DMS153 treated with DMSO at 0.1 percent for 48 hours (cell line): ENCODE results near the gene BMERB1.
"Not testable (repeated sequence)": the region's sequence is repeated elsewhere in the genome, so short reads cannot be mapped to it uniquely, and the experiment has no call there.

Experiments used
- DNase-seq: peaks from one replicate; lab custom pipeline; 2025; ENCODE audit not compliant: unreplicated experiment; lab: John Stamatoyannopoulos, UW

BMERB1 gene

DNA sequence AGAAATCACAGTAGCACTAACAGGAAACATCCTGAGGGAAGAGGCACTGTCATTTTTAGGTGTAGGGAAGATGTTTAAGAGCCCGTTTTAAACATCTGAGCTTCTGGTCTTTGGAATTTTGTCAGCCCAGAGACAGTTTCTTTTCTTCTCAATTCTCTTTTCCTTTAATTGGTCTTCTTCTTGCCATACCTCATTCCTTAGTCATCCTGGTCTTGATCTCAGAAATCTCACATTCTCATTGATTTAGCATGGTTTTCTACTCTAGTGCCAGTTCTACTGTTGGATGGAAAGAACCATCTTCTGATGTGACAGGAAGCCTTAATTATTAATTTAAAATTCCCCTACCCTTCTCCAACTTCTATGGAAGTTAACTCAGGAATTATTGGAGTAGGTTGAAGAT lies 25.4 kb downstream of the BMERB1 start:
- DNase-seq = no peak

GRCh38 chr16:15460601-15461000 lies 26.2 kb downstream of the BMERB1 start:
- no peak for DNase-seq

DNA sequence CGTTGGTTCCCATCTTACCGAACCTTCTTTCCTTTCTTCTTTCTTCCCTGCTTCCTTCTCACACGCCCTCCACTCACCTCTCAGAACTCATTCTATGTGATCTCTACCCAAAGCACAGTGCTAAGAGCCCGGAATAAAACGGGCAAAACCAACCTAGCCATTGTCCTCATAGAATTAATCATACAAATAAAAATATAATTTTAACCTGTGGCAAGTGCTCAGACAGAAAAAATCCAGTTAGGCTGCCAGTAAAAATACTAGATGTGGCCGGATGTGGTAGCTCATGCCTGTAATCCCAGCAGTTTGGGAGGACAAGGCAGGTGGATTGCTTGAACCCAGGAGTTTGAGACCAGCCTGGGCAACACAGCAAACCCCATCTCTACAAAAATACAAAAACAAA lies 27.0 kb downstream of the BMERB1 start:
- DNase-seq = no peak

DNA sequence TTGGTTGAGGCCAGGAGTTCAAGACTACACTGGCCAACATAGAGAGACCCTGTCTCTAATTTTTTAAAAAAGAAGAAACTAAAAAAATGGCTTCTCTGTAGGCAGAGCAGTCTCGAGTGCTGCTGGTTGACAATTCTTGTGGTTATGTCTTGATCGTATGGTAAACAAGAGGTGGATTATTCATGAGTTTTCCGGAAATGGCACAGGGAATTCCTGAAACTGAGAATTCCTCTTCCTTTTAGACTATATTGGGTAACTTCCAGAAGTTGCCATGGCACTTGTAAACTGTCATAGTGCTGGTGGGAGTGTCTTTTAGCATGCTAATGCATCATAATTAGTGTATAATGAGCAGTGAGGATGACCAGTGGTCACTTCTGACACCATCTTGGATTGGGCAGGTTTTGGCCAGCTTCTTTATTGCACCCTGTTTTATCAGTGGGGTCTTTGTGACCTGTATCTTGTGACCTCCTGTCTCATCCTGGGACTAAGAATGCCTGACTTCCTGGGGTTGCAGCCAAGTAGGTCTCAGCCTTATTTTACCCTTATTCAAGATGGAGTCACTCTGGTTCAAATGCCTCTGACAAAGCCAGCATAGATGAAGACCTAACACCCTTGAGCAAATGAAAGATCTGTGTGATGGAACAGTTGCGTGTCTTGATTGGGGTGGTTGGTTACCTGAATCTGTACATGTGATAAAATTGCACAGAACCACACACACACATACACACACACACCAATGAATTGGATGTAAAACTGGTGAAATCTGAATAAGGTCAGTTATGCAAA lies 30.2 kb downstream of the BMERB1 start:
- DNase-seq = no peak

GRCh38 chr16:15466131-15466530 lies 31.7 kb downstream of the BMERB1 start:
- no peak for DNase-seq

DNA sequence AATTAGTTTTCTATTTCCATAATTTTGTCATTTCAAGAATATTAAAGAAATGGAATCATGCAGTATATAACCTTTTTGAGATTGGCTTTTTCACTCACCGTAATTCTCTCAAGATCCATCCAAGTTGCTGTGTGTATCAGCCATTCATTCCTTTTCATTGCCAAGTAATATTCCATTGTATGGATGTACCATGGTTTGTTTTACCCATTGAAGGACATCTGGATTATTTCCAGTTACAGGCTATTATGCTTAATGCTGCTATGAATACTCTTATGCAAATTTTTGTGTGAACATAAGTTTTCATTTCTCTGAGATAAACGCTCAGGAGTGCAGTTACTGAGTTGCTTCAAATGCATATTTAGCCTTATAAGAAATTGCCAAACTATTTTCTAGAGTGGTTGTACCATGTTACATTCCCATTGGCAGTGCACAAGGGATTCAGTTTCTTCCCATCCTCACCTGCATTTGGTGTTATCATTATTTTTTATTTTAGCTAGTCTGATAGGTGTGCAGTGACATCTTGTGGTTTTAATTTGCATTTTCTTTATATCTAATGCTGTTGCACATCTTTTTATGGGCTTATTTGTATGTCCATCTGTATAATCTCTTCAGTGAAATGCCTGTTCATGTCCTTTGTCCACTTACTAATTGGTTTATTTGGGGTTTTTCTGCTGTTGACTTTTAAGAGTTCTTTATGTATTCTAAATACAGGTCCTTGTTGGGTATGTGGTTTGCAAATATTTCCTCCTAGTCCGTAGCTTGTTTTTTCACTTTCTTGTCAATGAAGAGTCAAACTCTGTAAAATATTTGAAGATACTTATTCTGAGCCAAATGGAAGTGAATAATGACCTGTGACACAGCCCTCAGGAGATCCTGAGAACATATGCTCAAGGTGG lies 32.7 kb downstream of the BMERB1 start:
- no peak for DNase-seq

DNA sequence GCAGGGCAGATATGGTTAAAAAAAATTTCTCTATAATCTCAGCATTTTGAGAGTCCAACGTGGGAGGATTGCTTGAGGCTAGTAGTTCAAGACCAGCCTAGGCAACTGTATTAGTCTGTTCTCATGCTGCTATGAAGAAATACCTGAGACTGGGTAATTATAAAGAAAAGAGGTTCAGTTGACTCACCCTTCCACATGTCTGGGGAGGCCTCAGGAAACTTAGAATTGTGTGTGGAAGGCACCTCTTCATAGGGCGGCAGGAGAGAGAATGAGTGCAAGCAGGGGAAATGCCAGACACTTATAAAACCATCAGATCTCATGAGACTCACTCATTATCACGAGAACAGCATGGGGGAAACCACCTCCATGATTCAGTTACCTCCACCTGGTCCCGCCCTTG lies 42.6 kb downstream of the BMERB1 start:
- not testable (repeated sequence) for DNase-seq

DNA sequence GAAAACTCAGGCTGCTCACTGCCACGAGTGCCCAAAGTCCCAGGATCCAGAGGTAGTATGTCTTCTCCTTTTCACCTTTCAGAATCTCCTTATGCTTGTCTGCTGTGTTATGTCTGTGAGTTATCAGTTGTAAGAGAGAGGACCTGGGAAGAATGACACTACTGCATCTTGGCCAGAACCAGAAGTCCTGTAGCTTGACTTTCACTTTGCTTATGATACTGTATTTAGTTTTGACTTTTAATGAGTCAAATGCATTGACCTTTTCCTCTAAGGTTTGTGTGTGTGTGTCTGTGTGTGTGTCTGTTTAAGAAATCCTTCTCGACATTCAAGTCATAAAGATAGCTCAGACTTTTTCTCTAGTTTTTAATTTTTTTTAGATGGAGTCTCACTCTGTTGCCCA lies 43.4 kb downstream of the BMERB1 start:
- no peak for DNase-seq

DNA sequence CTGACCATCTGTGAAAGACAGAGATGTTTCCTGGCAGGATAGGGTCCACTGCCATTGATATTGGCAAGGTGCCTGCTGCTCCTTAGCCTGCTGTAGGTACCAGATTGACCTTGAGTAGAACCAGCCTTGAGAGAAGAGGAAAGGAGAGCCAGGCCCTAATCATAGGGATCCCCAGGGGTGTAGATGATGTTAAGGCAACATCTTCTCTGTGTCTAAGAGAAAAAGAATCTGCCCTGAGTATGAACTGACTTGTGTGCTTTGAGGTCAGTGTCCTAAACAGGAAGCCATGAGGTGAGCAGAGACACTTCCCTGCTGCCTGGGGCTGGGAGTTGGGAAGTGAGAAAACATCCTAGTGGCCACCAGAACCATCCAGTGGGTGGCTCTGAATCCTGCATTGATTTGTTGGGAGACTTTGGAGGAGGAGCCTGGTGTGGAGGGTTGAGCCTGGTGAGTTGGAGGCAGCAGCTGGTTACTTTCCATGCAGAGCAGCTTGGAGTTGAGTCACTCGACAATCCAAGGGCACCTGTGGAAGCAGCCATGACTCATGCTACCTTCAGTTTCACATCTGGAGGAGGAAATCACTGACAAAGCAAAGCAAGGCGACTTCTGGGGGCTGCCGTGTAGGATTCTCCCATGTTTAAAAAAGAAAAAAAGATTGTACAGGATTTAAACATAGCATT lies 47.8 kb downstream of the BMERB1 start:
- no peak for DNase-seq

- no peak for DNase-seq
Observed at GRCh38 chr16:15482748-15483298, 48.4 kb downstream of the BMERB1 start.

- no peak for DNase-seq
Observed at GRCh38 chr16:15483857-15484256, 49.5 kb downstream of the BMERB1 start.

GRCh38 chr16:15484662-15485061 lies 50.3 kb downstream of the BMERB1 start:
- DNase-seq = no peak

GRCh38 chr16:15485175-15485574 lies 50.8 kb downstream of the BMERB1 start:
- DNase-seq = no peak

DNA sequence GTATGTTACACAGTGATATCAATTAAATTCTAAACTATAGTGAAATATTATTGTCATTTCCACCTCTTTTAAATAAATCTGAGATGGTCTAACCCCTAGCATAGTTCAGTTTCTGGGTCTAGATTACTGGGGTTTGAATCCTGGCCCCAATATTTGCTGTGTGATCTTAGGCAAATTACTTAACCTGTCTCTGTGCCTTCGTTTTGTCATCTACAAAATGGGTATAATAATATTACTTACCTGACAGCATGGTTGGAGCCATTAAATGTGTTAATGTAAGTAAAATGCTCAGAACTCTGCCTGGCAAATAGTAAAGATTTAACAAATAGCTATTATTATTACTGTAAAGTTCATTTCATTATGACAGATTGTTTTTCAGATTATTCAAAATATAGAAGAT lies 52.3 kb downstream of the BMERB1 start:
- no peak for DNase-seq

DNA sequence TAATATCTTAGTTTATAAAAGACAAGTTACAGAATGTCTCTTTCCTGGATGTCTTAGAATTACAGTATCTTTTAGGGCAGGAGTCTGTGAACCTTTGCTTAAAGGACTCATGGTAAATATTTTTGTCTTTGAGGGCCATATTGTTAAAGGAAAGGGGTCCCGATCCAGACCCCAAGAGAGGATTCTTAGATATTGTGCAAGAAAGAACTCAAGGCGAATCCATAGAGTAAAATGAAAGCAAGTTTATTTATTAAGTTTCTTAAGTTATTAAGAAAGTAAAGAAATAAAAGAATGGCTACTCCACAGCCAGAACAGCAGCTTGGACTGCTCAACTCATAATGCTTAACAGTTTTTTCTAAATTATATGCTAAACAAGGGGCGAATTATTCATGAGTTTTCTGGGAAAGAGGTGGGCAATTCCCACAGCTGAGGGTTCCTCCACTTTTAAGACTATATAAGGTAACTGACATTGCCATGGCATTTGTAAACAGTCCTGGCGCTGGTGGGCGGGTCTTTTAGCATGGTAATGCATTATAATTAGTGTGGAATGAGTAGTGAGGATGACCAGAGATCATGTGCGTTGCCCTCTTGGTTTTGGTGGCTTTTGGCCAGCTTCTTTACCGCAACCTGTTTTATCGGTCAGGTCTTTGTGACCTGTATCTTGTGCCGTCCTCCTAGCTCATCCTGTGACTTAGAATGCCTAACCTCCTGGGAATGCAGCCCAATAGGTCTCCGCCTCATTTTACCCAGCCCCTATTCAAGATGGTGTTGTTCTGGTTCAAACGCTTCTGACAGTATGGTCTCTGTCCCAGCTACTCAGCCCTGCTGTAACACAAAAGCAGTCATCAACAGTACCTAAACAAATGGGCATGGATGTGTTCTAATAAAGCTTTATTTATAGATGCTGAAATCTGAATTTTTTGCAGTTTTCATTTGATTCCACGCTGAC lies 53.2 kb downstream of the BMERB1 start:
- DNase-seq = no peak

DNA sequence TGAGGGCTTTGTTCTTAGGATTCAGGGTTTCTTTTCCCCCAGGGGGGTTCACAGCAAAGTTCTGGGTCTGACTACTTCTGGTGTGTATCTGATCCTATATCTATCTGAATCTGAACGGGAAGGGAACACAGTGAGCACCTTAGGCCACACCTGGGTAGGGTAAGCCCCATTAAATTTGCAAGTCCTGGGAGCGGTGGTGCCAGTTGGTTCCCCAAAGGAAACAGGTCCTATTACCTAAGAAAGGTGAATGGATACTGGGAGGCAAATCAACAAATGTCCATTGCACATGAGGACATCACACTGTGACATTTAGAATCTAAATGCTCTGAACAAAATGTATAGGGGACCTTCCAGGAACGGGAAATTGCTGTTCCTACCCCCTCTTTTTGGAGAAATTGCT lies 54.6 kb downstream of the BMERB1 start:
- DNase-seq = no peak

- DNase-seq = no peak
Observed at GRCh38 chr16:15490123-15490711, 55.8 kb downstream of the BMERB1 start.

GRCh38 chr16:15491411-15491810 lies 57.0 kb downstream of the BMERB1 start:
- DNase-seq = no peak

DNA sequence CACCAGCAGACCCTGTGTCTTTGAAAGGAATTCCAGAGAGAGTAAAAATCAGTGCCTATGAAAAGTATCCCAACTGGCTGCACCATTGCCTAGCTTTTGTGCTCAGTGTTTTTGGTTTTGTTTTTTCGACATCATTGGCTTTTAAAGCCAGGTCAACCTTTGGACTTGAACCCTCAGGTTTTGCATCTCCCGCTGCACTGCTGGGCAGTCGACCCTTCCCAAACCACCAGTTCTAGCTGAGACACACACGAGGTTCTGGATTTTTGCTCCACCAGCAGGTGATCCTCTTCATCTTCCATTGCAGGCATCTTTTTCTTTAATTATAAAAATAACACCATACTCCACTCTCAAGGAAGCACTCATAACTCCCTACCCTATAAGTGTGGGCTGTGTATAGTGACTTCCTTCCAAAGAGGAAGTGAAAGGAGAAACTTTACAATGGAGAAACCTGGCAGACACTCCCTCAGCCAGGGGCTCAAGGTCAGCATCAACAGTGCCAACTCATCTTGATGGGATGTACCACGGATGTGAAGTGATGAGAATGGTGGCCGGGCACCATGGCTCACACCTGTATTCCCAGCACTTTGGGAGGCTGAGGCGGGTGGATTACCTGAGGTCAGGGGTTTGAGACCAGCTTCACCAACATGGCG lies 57.8 kb downstream of the BMERB1 start:
- no peak for DNase-seq
